GM12892 (cell line): Measurements from ENCODE around the gene MLKL.

ENCODE experiments used
- DNase-seq: peaks from one replicate; pipeline ENCODE4 v3.0.0; 2011; ENCODE audit not compliant: insufficient read length
- FAIRE-seq: peaks from 2 replicates; lab custom pipeline; 2011; peaks lifted over from hg19 to GRCh38; lab: Jason Lieb, UNC
- POLR2A ChIP-seq: IDR thresholded peaks from 2 replicates; pipeline ENCODE4 v1.6.1; 2011; ENCODE audit warnings: low read depth, low read length, control low read depth
- POLR2AphosphoS5 ChIP-seq: IDR thresholded peaks from 2 replicates; pipeline ENCODE4 v1.6.1; 2011; ENCODE audit warnings: low read depth, low read length, control low read depth
- TAF1 ChIP-seq: IDR thresholded peaks from 2 replicates; pipeline ENCODE4 v1.6.1; 2011; ENCODE audit warnings: low read depth, mild to moderate bottlenecking, control low read depth, low read length, borderline replicate concordance

Gene MLKL

DNA sequence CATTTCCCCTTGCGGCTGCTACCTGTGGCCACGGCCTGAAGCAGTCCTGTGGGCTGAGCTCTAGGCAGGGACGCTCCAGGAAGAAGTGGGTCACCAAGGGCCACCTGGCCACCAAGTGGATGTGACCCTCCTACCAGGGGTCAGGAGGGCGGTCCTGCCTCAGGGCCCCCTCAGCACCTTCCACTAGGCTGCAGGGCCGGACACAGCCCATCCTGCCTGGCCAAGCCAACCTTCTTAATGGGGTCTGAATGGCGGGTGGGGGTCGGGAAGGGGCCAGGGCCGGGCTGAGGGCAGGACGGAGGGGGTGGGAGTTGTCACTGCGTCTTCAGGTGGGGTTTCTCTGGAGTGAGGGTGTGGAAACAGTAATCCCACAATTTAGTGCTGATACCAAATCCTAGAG lies 13.2 kb upstream of the MLKL start:
- TF ChIP-seq POLR2AphosphoS5 (no peak), POLR2A (no peak), TAF1 (no peak)
- FAIRE-seq = no peak

DNA sequence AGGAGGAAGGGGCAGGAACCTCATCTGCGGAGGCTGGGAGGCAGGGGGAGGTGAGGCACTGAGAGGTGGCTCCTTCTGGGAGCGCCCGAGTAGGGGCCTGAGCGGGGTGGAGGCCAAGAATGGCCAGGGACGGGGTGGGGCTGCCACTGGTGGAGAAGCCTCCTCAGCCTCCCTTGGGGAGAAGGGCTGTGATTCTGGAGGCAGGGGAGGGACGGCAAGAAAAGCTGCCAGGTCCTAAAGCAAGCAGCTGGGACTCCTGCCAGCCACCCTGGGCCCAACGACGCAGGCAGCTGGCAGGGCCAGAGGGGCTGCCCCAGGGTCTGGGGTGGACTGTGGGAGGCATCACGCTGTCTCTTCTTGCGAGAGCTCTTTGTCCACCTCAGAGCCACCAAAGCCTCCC lies 12.7 kb upstream of the MLKL start:
- TF ChIP-seq POLR2AphosphoS5 (no peak), TAF1 (no peak), POLR2A (no peak)
- FAIRE-seq (no peak), DNase-seq (no peak)

More for the DNA sequence above, 13.2 kb upstream of the MLKL start:
- no peak for DNase-seq

DNA sequence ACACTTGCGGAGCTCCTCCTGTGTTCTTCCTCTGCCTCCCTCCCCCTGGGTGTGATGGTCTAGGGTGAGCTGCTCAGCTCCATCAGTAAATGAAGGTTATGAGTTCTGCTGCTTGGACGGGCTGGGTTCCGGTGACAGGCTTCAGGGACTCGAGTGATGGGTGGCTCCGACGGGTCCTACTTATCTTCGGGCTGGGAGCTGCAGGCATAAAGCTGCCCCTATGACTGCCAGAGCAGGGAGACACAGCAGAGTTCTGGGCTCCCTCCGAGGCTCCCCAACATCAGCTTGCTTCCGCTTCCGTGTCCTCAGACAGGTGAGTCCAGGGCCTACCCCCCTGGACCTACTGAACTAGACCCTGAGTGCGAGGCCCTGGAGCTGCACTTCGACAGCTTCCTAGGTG lies 11.3 kb upstream of the MLKL start:
- TF ChIP-seq POLR2AphosphoS5 (no peak), POLR2A (no peak), TAF1 (no peak)
- DNase-seq (no peak), FAIRE-seq (no peak)

- DNase-seq (no peak), FAIRE-seq (no peak)
- no peak for TF ChIP-seq POLR2AphosphoS5
These were observed 9.7 kb upstream of the MLKL start for GRCh38 chr16:74710401-74710800.

DNA sequence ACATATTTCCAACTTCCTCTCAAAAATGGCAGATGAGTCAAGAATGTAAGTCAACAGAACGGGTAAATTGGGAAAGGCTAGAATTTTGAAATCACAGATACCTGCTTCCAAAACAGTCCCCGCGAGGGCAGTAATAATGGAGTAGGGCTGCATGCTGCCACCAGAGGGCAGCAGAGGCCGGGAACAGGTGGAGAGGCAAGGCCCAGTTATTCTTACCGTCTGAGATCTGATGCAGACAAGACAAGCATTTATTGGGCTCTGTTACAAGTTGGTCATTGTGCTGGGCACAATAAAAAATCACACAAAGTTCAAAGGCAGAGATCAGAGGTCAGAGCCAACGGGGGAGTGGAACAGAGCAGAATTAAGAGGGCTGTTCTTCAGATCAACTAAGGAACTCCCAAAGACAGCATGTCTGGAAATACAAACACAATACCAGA lies 8.8 kb upstream of the MLKL start:
- TF ChIP-seq POLR2AphosphoS5 (no peak), POLR2A (no peak), TAF1 (no peak)
- no peak for DNase-seq
- peak; percentile 96 for FAIRE-seq

DNA sequence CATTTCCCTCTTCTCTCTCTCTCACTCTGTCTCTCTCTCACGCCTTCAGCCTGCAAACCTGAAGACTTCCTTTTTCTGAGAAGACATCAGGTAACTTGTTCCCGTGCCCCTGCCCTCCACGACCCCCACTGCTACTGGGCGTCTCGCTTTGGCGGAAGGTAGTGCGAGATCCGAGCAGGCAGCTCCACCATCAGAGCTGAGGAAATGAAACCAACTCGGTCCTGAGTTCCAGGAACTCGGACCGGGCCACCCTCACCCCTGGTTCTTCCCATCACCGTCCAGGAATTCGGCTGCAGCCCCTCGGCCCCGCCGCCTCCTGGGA lies 585 bp downstream of the MLKL start:
- FAIRE-seq (no peak), DNase-seq (peak; percentile 50)
- TF ChIP-seq POLR2A (no peak), POLR2AphosphoS5 (no peak), TAF1 (no peak)

DNA sequence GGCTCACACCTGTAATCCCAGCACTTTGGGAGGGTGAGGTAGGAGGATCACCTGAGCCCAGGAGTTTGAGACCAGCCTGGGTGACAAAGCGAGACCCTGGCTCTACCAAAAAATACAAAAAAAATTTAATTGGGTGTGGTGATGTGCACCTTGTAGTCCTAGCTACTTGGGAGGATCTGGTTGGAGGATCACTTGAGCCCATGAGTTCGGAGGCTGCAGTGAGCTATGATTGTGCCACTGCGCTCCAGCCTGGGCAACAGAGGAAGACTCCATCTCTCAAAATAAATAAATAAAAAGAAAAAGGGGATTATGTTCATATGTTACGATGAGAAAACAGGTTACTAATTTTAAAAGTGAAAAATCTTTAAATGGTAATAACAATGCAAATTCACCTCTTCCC lies 996 bp downstream of the MLKL start:
- no peak for TF ChIP-seq POLR2AphosphoS5
- no peak for TF ChIP-seq POLR2A
- no peak for TF ChIP-seq TAF1
- DNase-seq (no peak), FAIRE-seq (no peak)

GRCh38 chr16:74698222-74698621 lies 2.4 kb downstream of the MLKL start:
- FAIRE-seq (peak; percentile 50), DNase-seq (no peak)
- no peak for TF ChIP-seq TAF1
- TF ChIP-seq POLR2A = no peak
- no peak for TF ChIP-seq POLR2AphosphoS5

DNA sequence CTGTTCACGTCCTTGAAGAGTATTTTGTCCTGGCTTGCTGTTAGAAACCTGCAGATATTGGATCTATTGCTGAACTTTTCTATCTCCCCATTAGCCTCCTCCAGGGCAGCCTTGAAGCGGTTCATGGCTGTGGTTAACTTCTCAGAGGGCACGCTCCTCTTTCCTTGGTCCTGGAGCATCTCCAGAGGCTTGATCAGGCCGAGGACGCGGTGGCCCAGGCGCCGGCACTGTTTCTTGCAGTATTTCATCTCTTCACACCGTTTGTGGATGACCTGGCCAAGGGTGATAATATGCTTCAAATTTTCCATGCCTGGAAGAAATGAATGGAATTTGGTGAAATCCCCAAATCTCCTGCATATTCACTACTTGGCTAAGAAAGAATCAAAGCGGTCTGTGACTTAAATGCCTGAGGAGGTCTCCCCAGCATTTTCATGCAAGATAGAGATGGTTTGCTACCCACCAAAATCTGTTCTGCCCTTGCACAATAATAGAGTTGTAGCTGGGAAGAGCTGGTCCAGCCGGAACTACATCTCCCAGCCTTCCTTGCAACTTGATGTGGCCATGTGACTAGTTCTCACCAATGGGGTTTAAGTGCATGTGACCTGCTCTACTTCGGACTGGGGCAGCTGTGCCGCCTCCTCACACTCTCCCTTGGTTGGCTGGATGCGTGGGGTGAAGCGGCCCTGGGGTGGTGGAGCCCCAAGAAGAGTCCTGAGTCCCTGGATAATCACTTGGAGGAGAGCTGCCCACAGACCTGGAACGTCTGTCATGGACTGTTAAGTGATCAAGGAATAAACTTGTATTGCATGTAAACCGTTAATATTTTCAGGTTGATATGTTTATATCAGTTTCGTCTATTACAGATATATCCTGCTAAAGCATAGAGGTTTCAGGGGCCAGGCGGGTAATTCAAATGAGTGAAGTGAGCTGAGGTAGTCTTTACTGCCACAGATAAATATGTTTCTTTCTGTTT lies 4.9 kb downstream of the MLKL start:
- DNase-seq = peak; percentile 72
- TF ChIP-seq TAF1 (no peak), POLR2AphosphoS5 (0 out of 2 replicates have a peak, but pooled peaks have one; percentile 36), POLR2A (peak; percentile 65; the same call in 1 of the 2 replicates)
- peak; percentile 86 for FAIRE-seq

GRCh38 chr16:74691093-74691855 lies 9.4 kb downstream of the MLKL start:
- TF ChIP-seq POLR2A = no peak
- TF ChIP-seq POLR2AphosphoS5 = no peak
- TF ChIP-seq TAF1 = no peak
- FAIRE-seq (no peak), DNase-seq (no peak)

GRCh38 chr16:74682556-74682955 lies 18.1 kb downstream of the MLKL start:
- FAIRE-seq = no peak
- no peak for DNase-seq
- no peak for TF ChIP-seq POLR2A
- no peak for TF ChIP-seq TAF1
- no peak for TF ChIP-seq POLR2AphosphoS5
